Neural cell (in vitro differentiated cells): ENCODE data around the gene PDE6C. TPM values are rescaled to one million over a fixed set of nuclear protein-coding genes. Genes with fewer than 3 reads are reported as not detected.

ENCODE experiments used
- H2AFZ ChIP-seq: fragments of 200-600, 300-800 bp; sonication (generic), shearing (Covaris generic); 2 replicates; pipeline ENCODE4 v1.6.0; 2014; ENCODE audit warnings: low read depth, mild to moderate bottlenecking, antibody characterized with exemption, low read length, moderate library complexity
- H3F3A ChIP-seq: fragments of 200-600 bp; shearing (Covaris generic); 2 replicates; pipeline ENCODE4 v1.6.1; 2016; ENCODE audit warnings: mild to moderate bottlenecking, moderate library complexity, mixed read lengths, antibody characterized with exemption, low read length; ENCODE audit not compliant: insufficient read depth, poor library complexity, severe bottlenecking
- H3K27ac ChIP-seq: fragments of 200-600, 300-800 bp; sonication (generic), shearing (Covaris generic); 2 replicates; pipeline ENCODE4 v1.5.1; 2014; ENCODE audit warnings: mild to moderate bottlenecking, low read length, moderate library complexity
- H3K27me3 ChIP-seq: fragments of 300-800, 200-600 bp; sonication (generic), shearing (Covaris generic); 2 replicates; pipeline ENCODE4 v1.6.0; 2014; ENCODE audit warnings: mild to moderate bottlenecking, low read depth, low read length, moderate library complexity; ENCODE audit not compliant: insufficient read depth
- H3K36me3 ChIP-seq: fragments of 300-800, 200-600 bp; sonication (generic), shearing (Covaris generic); 2 replicates; pipeline ENCODE4 v1.5.1; 2014; ENCODE audit warnings: mild to moderate bottlenecking, antibody characterized with exemption, low read length, moderate library complexity; ENCODE audit not compliant: insufficient read depth
- H3K4me2 ChIP-seq: fragments of 300-800, 200-600 bp; sonication (generic), shearing (Covaris generic); 2 replicates; pipeline ENCODE4 v1.6.0; 2014; ENCODE audit warnings: mild to moderate bottlenecking, low read length
- H3K4me3 ChIP-seq: fragments of 300-800, 200-600 bp; sonication (generic), shearing (Covaris generic); 2 replicates; pipeline ENCODE4 v1.5.1; 2014; ENCODE audit warnings: mild to moderate bottlenecking, low read length, moderate library complexity
- H3K79me2 ChIP-seq: fragments of 200-600 bp; shearing (Covaris generic); replicated peaks from 2 replicates; pipeline ENCODE4 v1.6.0; 2014; ENCODE audit warnings: mild to moderate bottlenecking, low read length, moderate library complexity; ENCODE audit not compliant: insufficient read depth
- H3K9ac ChIP-seq: fragments of 300-800, 200-600 bp; sonication (generic), shearing (Covaris generic); 2 replicates; pipeline ENCODE4 v1.6.1; 2016; ENCODE audit warnings: mild to moderate bottlenecking, low read length, mixed read lengths
- H3K9me2 ChIP-seq: fragments of 200-600 bp; shearing (Covaris generic); 2 replicates; pipeline ENCODE4 v1.6.1; 2016; ENCODE audit warnings: mild to moderate bottlenecking, low read length, mixed read lengths; ENCODE audit not compliant: insufficient read depth
- H3K9me3 ChIP-seq: fragments of 200-600, 300-800 bp; sonication (generic), shearing (Covaris generic); 2 replicates; pipeline ENCODE4 v1.6.1; 2016; ENCODE audit warnings: mild to moderate bottlenecking, mixed run types, low read length, moderate library complexity, mixed read lengths
- H4K20me1 ChIP-seq: fragments of 200-600 bp; shearing (Covaris generic); 2 replicates; pipeline ENCODE4 v1.6.1; 2016; ENCODE audit warnings: mild to moderate bottlenecking, mixed run types; ENCODE audit not compliant: insufficient read depth
- EP300 ChIP-seq: fragments of 450-650 bp; conservative IDR thresholded peaks from 2 replicates; pipeline ENCODE4 v1.6.1; 2014; ENCODE audit warnings: antibody characterized with exemption, mild to moderate bottlenecking, moderate library complexity; ENCODE audit not compliant: poor library complexity, severe bottlenecking
- EZH2 ChIP-seq: fragments of 200-600, 300-800 bp; shearing (Covaris generic), sonication (generic); IDR thresholded peaks from 2 replicates; pipeline ENCODE4 v1.6.1; 2014; ENCODE audit warnings: antibody characterized with exemption, low read length, borderline replicate concordance, mild to moderate bottlenecking; ENCODE audit not compliant: insufficient read depth, poor library complexity, severe bottlenecking
- MXI1 ChIP-seq: fragments of 450-650 bp; conservative IDR thresholded peaks from 2 replicates; pipeline ENCODE4 v1.6.1; 2014; ENCODE audit warnings: antibody characterized with exemption, mild to moderate bottlenecking; ENCODE audit not compliant: poor library complexity, severe bottlenecking
- POLR2AphosphoS5 ChIP-seq: IDR thresholded peaks from 2 replicates; pipeline ENCODE4 v1.6.1; 2012
- RAD21 ChIP-seq: fragments of 450-650 bp; conservative IDR thresholded peaks from 2 replicates; pipeline ENCODE4 v1.6.1; 2014; ENCODE audit warnings: antibody characterized with exemption, mild to moderate bottlenecking, moderate library complexity
- SMC3 ChIP-seq: fragments of 450-650 bp; conservative IDR thresholded peaks from 2 replicates; pipeline ENCODE4 v1.6.1; 2014; ENCODE audit warnings: antibody characterized with exemption, mild to moderate bottlenecking, moderate library complexity; ENCODE audit not compliant: poor library complexity
- TAF1 ChIP-seq: IDR thresholded peaks from 2 replicates; pipeline ENCODE4 v1.6.1; 2012; ENCODE audit warnings: low read depth
- polyA plus RNA-seq: library from polyadenylated mRNA; depleted of rRNA; stranded (reverse); fragments of >200 nt; gene quantifications from 2 replicates; pipeline ENCODE4 v1.2.3, GENCODE V29; 2014
- TF ChIP-seq, protein P1 (sequence below): IDR thresholded peaks from 2 replicates; pipeline ENCODE4 v1.6.1; 2012; ENCODE audit warnings: borderline replicate concordance
- TF ChIP-seq, protein P2 (sequence below): fragments of 450-650 bp; IDR thresholded peaks from 2 replicates; pipeline ENCODE4 v1.5.1; 2014; ENCODE audit warnings: antibody characterized with exemption, mild to moderate bottlenecking, moderate library complexity; ENCODE audit not compliant: poor library complexity, severe bottlenecking

PDE6C gene
- polyA plus RNA-seq, 1 donor from 2014 or later, result not detected

DNA sequence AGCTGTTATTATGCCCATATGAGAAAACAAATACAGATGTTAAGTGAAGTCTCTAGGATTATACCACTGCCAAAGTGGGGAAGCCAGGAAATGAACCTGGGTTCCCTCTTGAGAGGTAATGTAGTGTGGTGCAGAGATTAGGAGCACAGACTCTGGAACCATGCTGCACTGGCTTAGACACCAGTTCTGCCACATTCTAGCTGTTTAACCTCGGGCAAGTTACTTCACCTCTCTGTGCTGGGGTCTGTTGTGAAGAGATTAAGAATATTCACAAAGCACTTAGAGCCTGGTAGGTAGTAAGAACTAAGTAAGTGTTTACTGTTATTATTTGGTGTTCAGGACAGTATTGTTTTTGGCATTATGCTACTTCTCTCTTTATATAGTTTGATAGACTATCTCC is 41.9 kb downstream of the PDE6C start:
- no peak overlapping the region for H3K9ac ChIP-seq
- no peak overlapping the region for H3K4me2 ChIP-seq
- TF ChIP-seq, protein P1, sequence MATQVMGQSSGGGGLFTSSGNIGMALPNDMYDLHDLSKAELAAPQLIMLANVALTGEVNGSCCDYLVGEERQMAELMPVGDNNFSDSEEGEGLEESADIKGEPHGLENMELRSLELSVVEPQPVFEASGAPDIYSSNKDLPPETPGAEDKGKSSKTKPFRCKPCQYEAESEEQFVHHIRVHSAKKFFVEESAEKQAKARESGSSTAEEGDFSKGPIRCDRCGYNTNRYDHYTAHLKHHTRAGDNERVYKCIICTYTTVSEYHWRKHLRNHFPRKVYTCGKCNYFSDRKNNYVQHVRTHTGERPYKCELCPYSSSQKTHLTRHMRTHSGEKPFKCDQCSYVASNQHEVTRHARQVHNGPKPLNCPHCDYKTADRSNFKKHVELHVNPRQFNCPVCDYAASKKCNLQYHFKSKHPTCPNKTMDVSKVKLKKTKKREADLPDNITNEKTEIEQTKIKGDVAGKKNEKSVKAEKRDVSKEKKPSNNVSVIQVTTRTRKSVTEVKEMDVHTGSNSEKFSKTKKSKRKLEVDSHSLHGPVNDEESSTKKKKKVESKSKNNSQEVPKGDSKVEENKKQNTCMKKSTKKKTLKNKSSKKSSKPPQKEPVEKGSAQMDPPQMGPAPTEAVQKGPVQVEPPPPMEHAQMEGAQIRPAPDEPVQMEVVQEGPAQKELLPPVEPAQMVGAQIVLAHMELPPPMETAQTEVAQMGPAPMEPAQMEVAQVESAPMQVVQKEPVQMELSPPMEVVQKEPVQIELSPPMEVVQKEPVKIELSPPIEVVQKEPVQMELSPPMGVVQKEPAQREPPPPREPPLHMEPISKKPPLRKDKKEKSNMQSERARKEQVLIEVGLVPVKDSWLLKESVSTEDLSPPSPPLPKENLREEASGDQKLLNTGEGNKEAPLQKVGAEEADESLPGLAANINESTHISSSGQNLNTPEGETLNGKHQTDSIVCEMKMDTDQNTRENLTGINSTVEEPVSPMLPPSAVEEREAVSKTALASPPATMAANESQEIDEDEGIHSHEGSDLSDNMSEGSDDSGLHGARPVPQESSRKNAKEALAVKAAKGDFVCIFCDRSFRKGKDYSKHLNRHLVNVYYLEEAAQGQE, result no peak
- TF ChIP-seq EP300 (no peak), POLR2AphosphoS5 (no peak), MXI1 (no peak), TAF1 (no peak), RAD21 (no peak)
- TF ChIP-seq, protein P2, sequence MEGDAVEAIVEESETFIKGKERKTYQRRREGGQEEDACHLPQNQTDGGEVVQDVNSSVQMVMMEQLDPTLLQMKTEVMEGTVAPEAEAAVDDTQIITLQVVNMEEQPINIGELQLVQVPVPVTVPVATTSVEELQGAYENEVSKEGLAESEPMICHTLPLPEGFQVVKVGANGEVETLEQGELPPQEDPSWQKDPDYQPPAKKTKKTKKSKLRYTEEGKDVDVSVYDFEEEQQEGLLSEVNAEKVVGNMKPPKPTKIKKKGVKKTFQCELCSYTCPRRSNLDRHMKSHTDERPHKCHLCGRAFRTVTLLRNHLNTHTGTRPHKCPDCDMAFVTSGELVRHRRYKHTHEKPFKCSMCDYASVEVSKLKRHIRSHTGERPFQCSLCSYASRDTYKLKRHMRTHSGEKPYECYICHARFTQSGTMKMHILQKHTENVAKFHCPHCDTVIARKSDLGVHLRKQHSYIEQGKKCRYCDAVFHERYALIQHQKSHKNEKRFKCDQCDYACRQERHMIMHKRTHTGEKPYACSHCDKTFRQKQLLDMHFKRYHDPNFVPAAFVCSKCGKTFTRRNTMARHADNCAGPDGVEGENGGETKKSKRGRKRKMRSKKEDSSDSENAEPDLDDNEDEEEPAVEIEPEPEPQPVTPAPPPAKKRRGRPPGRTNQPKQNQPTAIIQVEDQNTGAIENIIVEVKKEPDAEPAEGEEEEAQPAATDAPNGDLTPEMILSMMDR, result no peak
- no peaks in the 10 kb centered on the region for H3K36me3 ChIP-seq
- H3K4me3 ChIP-seq, result no peak overlapping the region
- H4K20me1 ChIP-seq, result no peaks in the 10 kb centered on the region
- no peaks in the 10 kb centered on the region for H3K27me3 ChIP-seq
- H3K9me3 ChIP-seq, result no peaks in the 10 kb centered on the region
- no peak overlapping the region for H3K27ac ChIP-seq
- no peaks in the 10 kb centered on the region for H3K79me2 ChIP-seq
- H3F3A ChIP-seq, result no peaks in the 10 kb centered on the region
- no peaks in the 10 kb centered on the region for H3K9me2 ChIP-seq
- H2AFZ ChIP-seq, result no peak overlapping the region

DNA sequence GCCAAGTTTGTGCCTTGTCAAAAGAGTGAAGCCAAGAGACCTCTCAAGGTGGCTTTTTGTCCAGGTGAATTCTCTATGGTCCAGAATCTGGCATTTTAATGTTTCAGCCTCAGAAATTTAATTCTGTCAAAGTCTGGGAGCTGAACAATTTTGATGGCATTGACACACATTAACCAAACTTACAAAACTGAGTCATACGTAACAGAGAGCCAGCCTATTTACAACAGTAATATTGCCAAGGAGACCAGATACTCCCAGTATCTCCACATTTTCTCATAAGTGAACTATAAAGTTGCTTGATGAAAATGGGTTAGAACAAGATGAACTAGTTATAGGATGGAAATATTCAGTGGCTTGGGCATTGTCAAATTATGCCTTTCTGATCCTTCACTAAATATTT is 43.8 kb downstream of the PDE6C start:
- TF ChIP-seq EZH2 (no peak), EP300 (no peak), POLR2AphosphoS5 (no peak), MXI1 (no peak), TAF1 (no peak), RAD21 (no peak), SMC3 (no peak)
- TF ChIP-seq, protein P2, result no peak
- TF ChIP-seq, protein P1, result no peak
- no peaks in the 10 kb centered on the region for H3K79me2 ChIP-seq

More for the DNA sequence above, 43.8 kb downstream of the PDE6C start:
- Histone ChIP-seq H2AFZ (no peak overlapping the region), H3K36me3 (no peaks in the 10 kb centered on the region), H3K9me2 (no peaks in the 10 kb centered on the region), H3K27me3 (no peaks in the 10 kb centered on the region), H3K4me3 (no peak overlapping the region), H4K20me1 (no peaks in the 10 kb centered on the region), H3K4me2 (no peak overlapping the region), H3K9ac (no peak overlapping the region), H3K27ac (no peak overlapping the region), H3K9me3 (no peaks in the 10 kb centered on the region), H3F3A (no peaks in the 10 kb centered on the region)
